Endometrial microvascular endothelial cells (primary cell): ENCODE measurements around the gene P2RY6. TPM values are rescaled to one million over a fixed set of nuclear protein-coding genes. Genes with fewer than 3 reads are reported as not detected.

Source experiments
- in situ Hi-C: cut with HindIII; loops from 2 replicates; pipeline ENCODE4 v1.10.0; 2017; ENCODE audit warnings: low sequenced_read_pairs, low pct_unique_long_range_greater_than_20kb; ENCODE audit errors: inconsistent ontology term
- total RNA-seq: library from RNA; depleted of rRNA; stranded (reverse); fragments of >200 nt; gene quantifications from one replicate; pipeline ENCODE4 v1.2.3, GENCODE V29; 2015; ENCODE audit errors: inconsistent ontology term

The P2RY6 gene
- total RNA-seq, 1 donor from 2014 or later = not detected

- in situ Hi-C loops = no loop called here
Measured at GRCh38 chr11:73323464-73323863, 51.3 kb downstream of the P2RY6 start.

- in situ Hi-C loops = no loop called here
Measured at GRCh38 chr11:73324116-73324515, 52.0 kb downstream of the P2RY6 start.

GRCh38 chr11:73324665-73325035 lies 52.5 kb downstream of the P2RY6 start:
- in situ Hi-C loops = no loop called here

GRCh38 chr11:73325036-73325981 lies 53.2 kb downstream of the P2RY6 start:
- in situ Hi-C loops = no loop called here

- in situ Hi-C loops = no loop called here
Measured at GRCh38 chr11:73326929-73327811, 55.0 kb downstream of the P2RY6 start.

GRCh38 chr11:73327812-73328364 lies 55.8 kb downstream of the P2RY6 start:
- in situ Hi-C loops = no loop called here

GRCh38 chr11:73330569-73331093 lies 58.5 kb downstream of the P2RY6 start:
- in situ Hi-C loops = no loop called here

GRCh38 chr11:73331138-73331916 lies 59.2 kb downstream of the P2RY6 start:
- in situ Hi-C loops = no loop called here

- in situ Hi-C loops = no loop called here
Measured at GRCh38 chr11:73333173-73333572, 61.0 kb downstream of the P2RY6 start.

GRCh38 chr11:73333640-73334383 lies 61.7 kb downstream of the P2RY6 start:
- in situ Hi-C loops = no loop called here

- in situ Hi-C loops = no loop called here
Measured at GRCh38 chr11:73334384-73335203, 62.5 kb downstream of the P2RY6 start.

- in situ Hi-C loops = no loop called here
Measured at GRCh38 chr11:73335204-73335923, 63.2 kb downstream of the P2RY6 start.

- in situ Hi-C loops = no loop called here
Measured at GRCh38 chr11:73337846-73338245, 65.7 kb downstream of the P2RY6 start.

GRCh38 chr11:73338279-73338678 lies 66.1 kb downstream of the P2RY6 start:
- in situ Hi-C loops = no loop called here

- in situ Hi-C loops = no loop called here
Measured at GRCh38 chr11:73340164-73340563, 68.0 kb downstream of the P2RY6 start.

- in situ Hi-C loops = no loop called here
Measured at GRCh38 chr11:73342633-73343032, 70.5 kb downstream of the P2RY6 start.
